ENCODE results near the gene ANO1. TPM values are rescaled to one million over a fixed set of nuclear protein-coding genes. Genes with fewer than 3 reads are reported as not detected.

The ANO1 gene
- total RNA-seq, 4 donors from 2014 or later, result 2.3 to 9.2 (median 4.2) TPM

DNA sequence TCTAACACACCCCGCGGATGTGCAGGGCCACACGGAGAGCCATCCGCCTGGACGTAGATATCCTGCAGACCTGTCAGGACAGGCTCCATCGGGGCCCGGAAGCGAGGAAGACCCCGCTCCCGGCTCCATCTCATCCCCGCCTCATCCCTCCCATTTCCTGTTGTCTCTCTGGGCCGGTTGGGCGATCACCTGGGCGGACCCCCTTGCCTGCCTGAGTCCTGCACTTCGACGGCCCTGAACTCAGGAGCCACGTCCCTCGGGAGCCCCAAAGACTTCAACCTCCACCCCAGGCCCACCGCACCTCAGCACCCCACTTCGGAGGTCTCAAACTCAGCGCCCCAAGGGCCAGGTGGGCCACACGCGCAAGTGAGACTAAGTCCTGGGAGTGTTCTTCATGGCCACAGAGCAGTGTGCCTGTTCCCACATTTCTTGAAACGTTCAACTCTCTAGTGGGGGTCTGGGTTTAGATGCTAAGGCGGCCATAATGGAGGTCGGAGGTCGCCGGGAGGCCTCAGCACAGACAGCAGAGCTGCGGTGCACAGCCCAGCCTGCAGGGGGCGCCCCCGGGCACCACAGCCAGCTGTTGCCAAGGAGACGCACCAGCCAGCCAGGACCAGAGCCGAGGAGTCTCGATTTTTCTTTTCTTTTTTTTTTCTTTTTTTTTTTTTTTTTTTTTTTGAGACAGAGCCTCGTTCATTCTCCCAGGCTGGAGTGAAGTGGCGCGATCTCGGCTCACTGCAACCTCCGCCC, 99.0 kb downstream of the ANO1 start:
- TF ChIP-seq CTCF (IDR thresholded peaks at IDR 0.05 in 4 of 5, conservative IDR thresholded peaks at IDR 0.05 in 1 of 5) (peak in 3 of 5 experiments; percentile 10 to 38 (median 28)), POLR2A (IDR thresholded peaks at IDR 0.05) (no peak)

DNA sequence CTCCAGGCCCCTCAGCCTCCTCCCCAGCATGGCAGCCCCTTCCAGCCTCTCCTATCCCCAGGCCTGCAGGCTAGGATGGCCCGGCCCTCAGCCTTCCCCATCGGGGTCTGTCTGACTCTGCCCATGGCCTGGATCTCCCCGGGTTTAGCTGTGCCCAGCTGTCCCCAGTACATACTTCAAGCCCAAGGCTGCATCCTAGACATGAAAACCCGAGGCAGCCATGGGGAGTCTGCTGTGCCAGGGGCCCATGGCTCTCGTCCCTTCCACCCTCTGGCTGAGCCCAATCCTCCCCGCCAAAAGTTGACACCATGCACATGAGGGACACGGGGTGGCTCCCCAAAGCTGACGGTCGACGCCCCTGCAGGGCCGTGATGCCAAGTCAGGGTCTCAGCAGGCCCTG, 102.8 kb downstream of the ANO1 start:
- Histone ChIP-seq H3K9me3 (no peaks in the 10 kb centered on the region), H3K4me1 (no peaks in the 10 kb centered on the region), H3K27ac (no peak overlapping the region), H3K4me3 (no peak overlapping the region), H3K36me3 (no peaks in the 10 kb centered on the region), H3K27me3 (no peaks in the 10 kb centered on the region)
- in situ Hi-C loops (cut with MboI; ENCODE audit: low sequenced_read_pairs in 4 of 4), result no loop called here
- no peak for DNase-seq
- intact Hi-C loops (cut with DNase I; ENCODE audit: low total_unique reads), result no loop called here
- TF ChIP-seq CTCF (IDR thresholded peaks at IDR 0.05 in 4 of 5, conservative IDR thresholded peaks at IDR 0.05 in 1 of 5), result no peak
- TF ChIP-seq POLR2A (IDR thresholded peaks at IDR 0.05), result no peak
- no peak for ATAC-seq

More for the DNA sequence above, 99.0 kb downstream of the ANO1 start:
- Histone ChIP-seq H3K4me3 (no peak overlapping the region), H3K9me3 (no peaks in the 10 kb centered on the region), H3K4me1 (no peaks in the 10 kb centered on the region), H3K27me3 (no peaks in the 10 kb centered on the region), H3K36me3 (no peaks in the 10 kb centered on the region), H3K27ac (no peak overlapping the region)
- ATAC-seq (no peak), DNase-seq (no peak)
- in situ Hi-C loops (cut with MboI; ENCODE audit: low sequenced_read_pairs in 4 of 4), result loop anchor here in 1 of 4 donors (10.0 kb wide), 1 partner anchor 252 kb away; no protein-coding TSS in a partner anchor
- intact Hi-C loops (cut with DNase I; ENCODE audit: low total_unique reads), result no loop called here

DNA sequence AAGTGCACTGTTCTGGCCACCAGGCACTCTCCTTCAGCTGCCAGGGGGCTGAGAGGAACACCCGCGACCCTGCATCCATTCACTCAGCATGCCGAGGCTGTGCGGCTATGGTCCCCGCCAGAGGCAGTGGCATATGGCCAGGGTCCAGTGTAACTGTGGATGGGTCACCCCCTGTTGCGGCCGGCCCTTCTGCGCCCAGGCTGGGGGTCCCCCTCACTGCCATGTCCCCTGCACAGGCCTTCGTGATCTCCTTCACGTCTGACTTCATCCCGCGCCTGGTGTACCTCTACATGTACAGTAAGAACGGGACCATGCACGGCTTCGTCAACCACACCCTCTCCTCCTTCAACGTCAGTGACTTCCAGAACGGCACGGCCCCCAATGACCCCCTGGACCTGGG, 104.1 kb downstream of the ANO1 start:
- no peaks in the 10 kb centered on the region for H3K4me1 ChIP-seq

DNA sequence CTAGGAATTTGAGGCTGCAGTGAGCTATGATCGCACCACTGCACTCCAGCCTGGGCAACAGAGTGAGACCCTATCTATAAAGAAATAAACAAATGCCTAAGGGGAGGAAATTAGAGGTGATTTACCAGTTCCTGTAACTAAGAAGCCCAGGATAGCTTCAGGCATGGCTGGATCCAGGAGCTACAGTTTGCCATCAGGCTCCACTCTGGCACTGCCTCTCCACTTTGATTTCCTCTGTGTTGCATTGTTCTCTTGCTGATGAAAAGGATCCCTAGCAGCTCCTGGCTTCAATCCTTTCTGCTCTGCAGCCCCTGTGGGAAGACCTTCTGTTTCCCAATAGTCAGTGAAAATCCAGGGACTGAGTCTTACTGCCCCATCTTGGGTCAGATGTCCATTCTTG, 104.9 kb downstream of the ANO1 start:
- no peak for DNase-seq
- Histone ChIP-seq H3K4me1 (no peaks in the 10 kb centered on the region), H3K27me3 (no peaks in the 10 kb centered on the region), H3K9me3 (no peaks in the 10 kb centered on the region), H3K36me3 (no peaks in the 10 kb centered on the region), H3K4me3 (no peak overlapping the region), H3K27ac (no peak overlapping the region)
- intact Hi-C loops (cut with DNase I; ENCODE audit: low total_unique reads) (no loop called here), in situ Hi-C loops (cut with MboI; ENCODE audit: low sequenced_read_pairs in 4 of 4) (no loop called here)
- TF ChIP-seq POLR2A (IDR thresholded peaks at IDR 0.05), result no peak
- TF ChIP-seq CTCF (IDR thresholded peaks at IDR 0.05 in 4 of 5, conservative IDR thresholded peaks at IDR 0.05 in 1 of 5), result no peak
- no peak for ATAC-seq

More for the DNA sequence above, 104.1 kb downstream of the ANO1 start:
- Histone ChIP-seq H3K27ac (no peak overlapping the region), H3K9me3 (no peaks in the 10 kb centered on the region), H3K27me3 (no peaks in the 10 kb centered on the region), H3K4me3 (no peak overlapping the region), H3K36me3 (no peaks in the 10 kb centered on the region)
- ATAC-seq (no peak), DNase-seq (no peak)
- in situ Hi-C loops (cut with MboI; ENCODE audit: low sequenced_read_pairs in 4 of 4), result no loop called here
- intact Hi-C loops (cut with DNase I; ENCODE audit: low total_unique reads), result no loop called here
- no peak for TF ChIP-seq CTCF (IDR thresholded peaks at IDR 0.05 in 4 of 5, conservative IDR thresholded peaks at IDR 0.05 in 1 of 5)
- TF ChIP-seq POLR2A (IDR thresholded peaks at IDR 0.05), result no peak
